Measurements from ENCODE around the gene TXNDC17. TPM values are rescaled to one million over a fixed set of nuclear protein-coding genes. Genes with fewer than 3 reads are reported as not detected.

TXNDC17 gene
- total RNA-seq, 1 donor from 2014 or later, result 42.7 TPM

DNA sequence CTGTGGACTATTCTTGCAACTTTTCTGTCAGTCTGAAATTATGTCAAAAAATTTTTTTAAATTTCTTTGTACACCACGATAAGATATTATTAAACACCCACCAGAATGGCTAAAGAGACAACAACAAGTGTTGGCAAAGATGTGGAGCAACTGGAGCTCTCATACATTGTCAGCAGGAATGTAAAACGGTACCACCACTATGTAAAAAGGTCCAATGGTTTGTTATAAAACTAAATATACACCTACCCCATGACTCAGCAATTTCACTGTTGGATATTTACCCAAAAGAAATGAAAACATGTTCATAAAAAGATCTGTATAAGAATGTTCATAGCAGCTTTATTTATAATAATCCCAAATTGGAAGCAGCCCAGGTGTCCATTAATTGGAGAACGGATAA is 7.6 kb upstream of the TXNDC17 start:
- ATAC-seq (ENCODE audit: low read depth), result no peak
- Mint-ChIP-seq H3K27ac (no peak overlapping the region), H3K4me3 (no peak overlapping the region)

DNA sequence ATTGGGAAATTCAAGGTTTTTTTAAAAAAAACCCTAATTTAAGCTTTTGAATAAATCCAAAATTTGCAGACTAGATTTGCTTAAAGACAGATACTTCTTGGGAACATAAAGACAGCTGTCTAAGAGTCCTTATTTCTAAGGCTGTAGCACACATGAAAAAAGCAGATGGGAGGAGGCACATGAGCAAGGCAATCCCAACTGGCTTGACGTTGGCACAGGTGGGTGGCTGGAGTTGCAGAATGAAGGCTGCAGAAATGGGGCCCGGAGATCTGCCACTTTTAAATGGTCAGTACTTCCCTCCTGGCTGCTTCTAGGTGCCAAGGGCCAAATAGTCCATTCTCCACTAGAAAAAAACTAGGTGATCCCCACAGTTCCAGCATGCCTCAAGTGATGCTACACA is 4.8 kb upstream of the TXNDC17 start:
- no peak overlapping the region for H3K27ac Mint-ChIP-seq
- POLR2A ChIA-PET, result no interaction called here
- H3K9me3 Mint-ChIP-seq, result peaks cover 2% of the 10 kb centered on the region
- CTCF ChIA-PET, result interaction anchor here (0.6 to 0.9 kb wide), 2 partner anchors 141 to 163 kb away, joined by 3 read pairs; no protein-coding TSS in a partner anchor
- no peak for ATAC-seq (ENCODE audit: low read depth)
- no peak overlapping the region for H3K4me3 Mint-ChIP-seq
- TF ChIP-seq, protein P1, sequence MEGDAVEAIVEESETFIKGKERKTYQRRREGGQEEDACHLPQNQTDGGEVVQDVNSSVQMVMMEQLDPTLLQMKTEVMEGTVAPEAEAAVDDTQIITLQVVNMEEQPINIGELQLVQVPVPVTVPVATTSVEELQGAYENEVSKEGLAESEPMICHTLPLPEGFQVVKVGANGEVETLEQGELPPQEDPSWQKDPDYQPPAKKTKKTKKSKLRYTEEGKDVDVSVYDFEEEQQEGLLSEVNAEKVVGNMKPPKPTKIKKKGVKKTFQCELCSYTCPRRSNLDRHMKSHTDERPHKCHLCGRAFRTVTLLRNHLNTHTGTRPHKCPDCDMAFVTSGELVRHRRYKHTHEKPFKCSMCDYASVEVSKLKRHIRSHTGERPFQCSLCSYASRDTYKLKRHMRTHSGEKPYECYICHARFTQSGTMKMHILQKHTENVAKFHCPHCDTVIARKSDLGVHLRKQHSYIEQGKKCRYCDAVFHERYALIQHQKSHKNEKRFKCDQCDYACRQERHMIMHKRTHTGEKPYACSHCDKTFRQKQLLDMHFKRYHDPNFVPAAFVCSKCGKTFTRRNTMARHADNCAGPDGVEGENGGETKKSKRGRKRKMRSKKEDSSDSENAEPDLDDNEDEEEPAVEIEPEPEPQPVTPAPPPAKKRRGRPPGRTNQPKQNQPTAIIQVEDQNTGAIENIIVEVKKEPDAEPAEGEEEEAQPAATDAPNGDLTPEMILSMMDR (IDR thresholded peaks at IDR 0.05), result no peak
- no peak for DNase-seq
- H3K36me3 Mint-ChIP-seq (ENCODE audit: low read depth), result peaks cover 39% of the 10 kb centered on the region
- no peaks in the 10 kb centered on the region for H3K27me3 Mint-ChIP-seq
- intact Hi-C loops (cut with micrococcal nuclease), result no loop called here
- H3K4me1 Mint-ChIP-seq, result peaks cover 25% of the 10 kb centered on the region

More for the DNA sequence above, 7.6 kb upstream of the TXNDC17 start:
- DNase-seq, result no peak
- TF ChIP-seq, protein P1 (IDR thresholded peaks at IDR 0.05), result no peak
- Mint-ChIP-seq H3K9me3 (peaks cover 2% of the 10 kb centered on the region), H3K27me3 (no peaks in the 10 kb centered on the region), H3K4me1 (peaks cover 5% of the 10 kb centered on the region), H3K36me3 (ENCODE audit: low read depth) (peaks cover 52% of the 10 kb centered on the region)
- intact Hi-C loops (cut with micrococcal nuclease), result no loop called here
- ChIA-PET POLR2A (no interaction called here), CTCF (no interaction called here)

DNA sequence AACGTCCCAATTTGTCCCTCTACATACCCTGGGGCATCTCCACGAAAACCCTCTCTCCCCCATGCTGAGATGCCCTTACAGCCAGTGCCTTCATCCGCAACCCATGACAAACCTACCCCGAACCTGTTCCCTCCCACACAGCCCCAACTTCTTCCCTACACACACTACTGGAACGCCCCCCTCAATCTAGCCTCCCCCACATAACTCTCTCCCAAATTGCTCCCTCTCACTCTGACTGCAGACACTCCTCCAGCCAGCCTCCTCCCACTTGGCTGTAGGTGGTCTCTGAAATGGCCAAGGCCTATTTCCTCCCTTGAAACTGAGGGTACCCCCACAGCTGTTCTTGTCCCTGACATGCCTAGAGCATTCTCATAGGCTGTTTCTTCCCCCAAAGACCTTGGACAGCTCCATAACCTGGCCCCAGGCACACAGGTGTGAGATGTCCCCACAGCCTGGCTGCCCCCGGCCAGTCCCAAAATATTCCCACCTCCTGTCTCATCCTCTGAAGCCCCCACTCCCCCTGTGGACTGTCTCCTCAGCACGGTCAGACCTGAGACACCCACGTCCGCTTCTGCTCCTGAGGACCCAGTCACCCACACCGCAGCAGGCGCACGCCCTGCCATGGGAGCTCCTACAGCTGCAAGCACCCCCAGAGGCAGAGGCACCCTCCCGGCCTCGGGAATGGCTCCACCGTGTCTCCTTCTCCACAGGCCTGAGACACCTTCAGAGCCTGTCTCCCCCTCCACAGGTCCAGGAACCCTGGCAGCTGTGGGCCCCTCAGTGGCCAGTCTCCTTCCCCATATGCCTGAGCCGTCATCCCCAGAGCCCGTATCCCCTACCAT is 4.0 kb upstream of the TXNDC17 start:
- Mint-ChIP-seq H3K27ac (no peak overlapping the region), H3K9me3 (peaks cover 2% of the 10 kb centered on the region)
- ATAC-seq (ENCODE audit: low read depth), result no peak

DNA sequence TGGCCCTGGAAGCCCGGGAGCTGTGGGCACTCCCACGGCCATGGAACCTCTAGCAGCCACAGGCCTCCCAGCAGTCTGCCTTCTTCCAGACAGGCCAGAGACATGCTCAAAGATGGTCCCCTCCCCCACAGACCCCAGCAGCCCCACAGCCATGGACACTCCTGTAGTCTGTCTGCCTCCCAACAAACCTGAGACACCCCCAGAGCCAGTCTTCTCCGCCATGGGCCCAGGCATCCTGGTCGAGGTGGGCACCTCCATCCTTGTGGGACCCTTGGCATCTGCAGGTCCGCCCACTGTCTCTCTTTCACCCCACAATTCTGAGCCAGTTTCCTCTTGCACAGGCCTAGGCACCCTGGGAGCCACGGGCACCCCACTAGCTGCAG is 3.4 kb upstream of the TXNDC17 start:
- H3K4me3 Mint-ChIP-seq, result no peak overlapping the region

More for the DNA sequence above, 4.0 kb upstream of the TXNDC17 start:
- peaks cover 39% of the 10 kb centered on the region for H3K36me3 Mint-ChIP-seq (ENCODE audit: low read depth)
- no peaks in the 10 kb centered on the region for H3K27me3 Mint-ChIP-seq
- H3K4me3 Mint-ChIP-seq, result no peak overlapping the region
- H3K4me1 Mint-ChIP-seq, result peaks cover 31% of the 10 kb centered on the region
- intact Hi-C loops (cut with micrococcal nuclease), result no loop called here
- ChIA-PET CTCF (no interaction called here), POLR2A (no interaction called here)
- TF ChIP-seq, protein P1 (IDR thresholded peaks at IDR 0.05), result no peak
- DNase-seq, result no peak

More for the DNA sequence above, 3.4 kb upstream of the TXNDC17 start:
- TF ChIP-seq, protein P1 (IDR thresholded peaks at IDR 0.05), result no peak
- peaks cover 2% of the 10 kb centered on the region for H3K9me3 Mint-ChIP-seq
- peaks cover 36% of the 10 kb centered on the region for H3K4me1 Mint-ChIP-seq
- H3K27ac Mint-ChIP-seq, result no peak overlapping the region
- peaks cover 38% of the 10 kb centered on the region for H3K36me3 Mint-ChIP-seq (ENCODE audit: low read depth)
- DNase-seq, result no peak
- ATAC-seq (ENCODE audit: low read depth), result no peak
- H3K27me3 Mint-ChIP-seq, result no peaks in the 10 kb centered on the region
- intact Hi-C loops (cut with micrococcal nuclease), result no loop called here
- ChIA-PET CTCF (no interaction called here), POLR2A (no interaction called here)
